ENCODE results near the gene TRH.
"Not testable (repeated sequence)": the region's sequence is repeated elsewhere in the genome, so short reads cannot be mapped to it uniquely, and the experiment has no call there.

The TRH gene

DNA sequence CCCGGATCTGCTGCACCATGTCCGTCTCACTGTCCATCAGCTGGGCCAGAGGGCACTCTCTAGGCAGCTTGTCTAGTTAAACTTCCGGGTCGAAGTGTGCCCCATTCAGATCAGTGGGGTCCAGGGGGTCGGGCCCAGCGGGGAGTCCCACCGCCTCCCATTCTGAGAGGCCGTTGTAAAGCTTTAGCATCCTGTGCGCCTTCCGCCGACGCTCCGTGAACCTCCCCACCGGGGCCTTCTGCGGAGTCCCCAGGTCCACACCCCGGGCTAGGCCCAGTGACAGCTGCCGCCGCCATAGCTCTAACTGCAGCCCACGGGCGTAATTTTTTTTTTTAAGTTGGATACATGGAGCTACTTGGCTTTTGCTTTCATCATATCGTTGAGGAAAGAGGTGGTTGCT is 38.7 kb downstream of the TRH start:
- DNase-seq, result not testable (repeated sequence)

GRCh38 chr3:130014526-130014925 is 40.0 kb downstream of the TRH start:
- DNase-seq, result no peak

DNA sequence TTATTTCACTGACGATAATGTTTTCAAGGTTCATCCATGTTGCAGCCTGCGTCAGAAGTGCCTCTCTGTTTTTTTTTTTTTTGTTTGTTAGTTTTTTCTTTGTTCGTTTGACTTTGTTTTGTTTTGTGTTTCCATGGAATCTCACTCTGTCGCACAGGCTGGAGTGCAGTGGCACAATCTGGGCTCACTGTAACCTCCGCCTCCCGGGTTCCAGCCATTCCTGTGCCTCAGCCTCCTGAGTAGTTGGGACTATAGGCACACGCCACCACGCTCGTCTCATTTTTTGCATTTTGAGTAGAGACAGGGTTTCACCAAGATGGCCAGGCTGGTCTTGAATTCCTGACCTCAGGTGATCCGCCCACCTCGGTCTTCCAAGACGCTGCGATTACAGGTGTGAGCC is 43.1 kb downstream of the TRH start:
- not testable (repeated sequence) for DNase-seq

GRCh38 chr3:130026146-130026829 is 51.8 kb downstream of the TRH start:
- DNase-seq, result not testable (repeated sequence)

- DNase-seq, result not testable (repeated sequence)
These were observed 52.9 kb downstream of the TRH start for GRCh38 chr3:130027437-130027836.

All from T1000 (cell line).